ENCODE data around the gene FSCN2. TPM values are rescaled to one million over a fixed set of nuclear protein-coding genes. Genes with fewer than 3 reads are reported as not detected.

The FSCN2 gene
- total RNA-seq, 6 experiments from 2014 or later, result 0.22 TPM; not detected in 5

DNA sequence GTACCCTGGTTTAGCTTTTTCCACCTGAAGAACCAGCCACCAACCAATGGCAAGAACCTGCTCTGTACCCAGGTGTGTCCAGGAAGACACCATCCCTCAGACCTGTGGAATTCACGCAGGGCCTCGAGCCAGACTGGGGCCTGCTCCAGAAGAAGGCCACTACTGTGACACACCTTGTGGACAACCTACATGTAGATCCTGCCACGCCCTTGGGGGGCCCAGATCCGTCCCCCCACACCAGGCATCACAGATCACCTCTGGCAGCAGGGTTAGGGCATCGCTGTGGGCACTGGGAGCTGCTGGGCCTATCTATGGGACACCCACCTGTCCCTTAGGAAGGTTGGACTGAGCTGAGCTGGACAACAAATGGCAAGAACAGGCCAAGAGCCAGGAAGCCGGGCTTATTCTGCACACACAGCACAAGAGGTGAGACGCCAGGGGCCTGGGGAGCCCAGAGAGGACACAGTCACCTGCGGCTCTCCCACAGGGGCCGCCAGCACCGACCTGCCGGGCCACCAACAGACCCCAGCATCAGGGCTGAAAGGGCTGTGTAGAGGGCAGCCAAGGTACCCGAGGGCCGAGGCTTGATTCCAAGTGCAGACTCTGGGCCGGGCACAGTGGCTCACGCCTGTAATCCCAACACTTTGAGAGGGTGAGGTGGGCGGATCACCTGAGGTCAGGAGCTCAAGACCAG, 16.3 kb downstream of the FSCN2 start:
- Histone ChIP-seq H3K9me3 (no peaks in the 10 kb centered on the region), H3K27ac (no peak overlapping the region), H3K27me3 (no peaks in the 10 kb centered on the region), H3K4me3 (no peak overlapping the region), H3K36me3 (peaks cover 0 to 40% (median 8%) of the 10 kb centered on the region in 4 donors), H3K4me1 (peaks cover 0 to 8% (median 0%) of the 10 kb centered on the region in 4 donors)
- WGBS (ENCODE audit: insufficient coverage, low coverage, low lambda C conversion rate, missing lambda C conversion rate), result 92% methylated on average over 5 of the region's 16 CpGs
- intact Hi-C loops (cut with DNase I), result no loop called here
- TF ChIP-seq, protein P1, sequence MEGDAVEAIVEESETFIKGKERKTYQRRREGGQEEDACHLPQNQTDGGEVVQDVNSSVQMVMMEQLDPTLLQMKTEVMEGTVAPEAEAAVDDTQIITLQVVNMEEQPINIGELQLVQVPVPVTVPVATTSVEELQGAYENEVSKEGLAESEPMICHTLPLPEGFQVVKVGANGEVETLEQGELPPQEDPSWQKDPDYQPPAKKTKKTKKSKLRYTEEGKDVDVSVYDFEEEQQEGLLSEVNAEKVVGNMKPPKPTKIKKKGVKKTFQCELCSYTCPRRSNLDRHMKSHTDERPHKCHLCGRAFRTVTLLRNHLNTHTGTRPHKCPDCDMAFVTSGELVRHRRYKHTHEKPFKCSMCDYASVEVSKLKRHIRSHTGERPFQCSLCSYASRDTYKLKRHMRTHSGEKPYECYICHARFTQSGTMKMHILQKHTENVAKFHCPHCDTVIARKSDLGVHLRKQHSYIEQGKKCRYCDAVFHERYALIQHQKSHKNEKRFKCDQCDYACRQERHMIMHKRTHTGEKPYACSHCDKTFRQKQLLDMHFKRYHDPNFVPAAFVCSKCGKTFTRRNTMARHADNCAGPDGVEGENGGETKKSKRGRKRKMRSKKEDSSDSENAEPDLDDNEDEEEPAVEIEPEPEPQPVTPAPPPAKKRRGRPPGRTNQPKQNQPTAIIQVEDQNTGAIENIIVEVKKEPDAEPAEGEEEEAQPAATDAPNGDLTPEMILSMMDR (IDR thresholded peaks at IDR 0.05), result no peak
- TF ChIP-seq POLR2A (IDR thresholded peaks at IDR 0.05), result no peak
- ATAC-seq, result no peak
- peak in 1 of 3 donors; percentile 40 for DNase-seq

DNA sequence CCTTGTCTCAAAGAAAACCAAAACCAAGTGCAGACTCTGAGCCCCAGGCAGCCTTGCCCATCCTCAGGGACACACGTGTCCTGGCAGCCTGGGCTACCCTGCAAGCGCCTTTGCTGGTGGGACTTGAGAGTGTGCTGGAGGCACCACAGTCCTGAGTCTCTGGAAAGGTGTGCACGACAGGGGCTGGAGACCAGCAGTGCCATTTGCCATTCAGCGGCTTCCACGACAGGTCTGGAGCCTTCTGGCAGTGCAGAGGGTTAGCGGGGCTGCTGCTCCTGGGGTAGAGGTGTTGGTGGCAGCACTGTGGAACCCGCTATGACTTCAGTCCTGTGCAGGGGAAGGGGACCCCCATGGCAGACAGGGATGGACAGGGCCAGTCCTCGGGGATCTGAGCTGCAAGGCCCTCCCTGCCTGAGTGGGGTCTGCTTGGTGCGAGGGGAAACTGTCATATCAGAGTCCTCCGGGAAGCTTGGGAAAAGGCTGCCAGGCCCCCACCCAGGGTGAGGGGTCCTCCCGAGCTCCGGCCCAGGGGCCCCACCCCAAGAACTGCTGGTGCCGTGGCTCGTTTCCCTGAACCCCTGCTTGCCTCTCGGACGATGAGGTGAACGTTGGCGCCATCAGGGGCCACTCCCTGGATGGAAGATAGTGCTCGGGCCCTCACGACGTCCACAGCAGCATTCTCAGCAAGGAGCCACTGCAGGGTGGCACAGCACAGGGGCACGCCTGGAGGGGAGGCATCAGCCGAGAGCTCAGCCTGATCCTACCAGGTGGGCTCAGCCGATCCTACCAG, 17.2 kb downstream of the FSCN2 start:
- WGBS (ENCODE audit: insufficient coverage, low coverage, low lambda C conversion rate, missing lambda C conversion rate), result 72% methylated on average over 2 of the region's 24 CpGs
- peak in 1 of 3 donors; percentile 38 for DNase-seq

DNA sequence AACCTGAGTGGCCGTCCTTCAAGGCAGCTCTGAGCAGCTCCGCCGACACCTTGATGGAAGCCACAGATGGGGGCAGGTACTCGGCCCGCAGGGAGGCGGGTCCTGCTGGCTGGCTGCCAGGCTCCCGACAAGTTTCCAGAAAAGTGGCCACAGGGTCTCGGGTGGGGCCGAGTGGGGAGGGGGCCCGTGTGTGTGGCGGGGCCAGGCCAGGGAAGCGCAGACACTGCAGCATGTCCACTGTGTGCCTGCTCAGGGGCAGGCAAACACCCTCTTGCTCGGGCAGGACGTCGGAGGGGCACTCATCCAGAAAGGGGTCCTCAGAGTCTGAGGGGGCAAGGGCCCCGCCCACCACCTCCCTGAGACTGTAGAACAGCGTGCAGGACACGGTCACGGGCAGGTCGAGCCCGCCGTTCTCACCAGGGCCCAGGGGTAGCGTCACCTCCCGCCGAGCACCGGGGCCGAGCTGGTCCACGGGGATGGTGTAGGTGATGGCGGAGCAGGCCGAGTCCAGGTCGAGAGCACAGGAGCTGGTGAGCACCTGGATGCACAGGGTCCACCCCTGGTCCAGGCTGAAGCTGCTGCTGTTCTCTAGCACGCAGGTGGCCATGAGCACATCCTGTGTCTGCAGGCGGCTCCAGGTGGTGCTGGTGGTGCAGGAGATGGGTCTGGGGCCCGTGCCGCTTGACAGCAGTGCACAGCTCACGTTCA, 18.9 kb downstream of the FSCN2 start:
- no peak for DNase-seq

More for the DNA sequence above, 17.2 kb downstream of the FSCN2 start:
- ATAC-seq, result no peak
- H3K4me3 ChIP-seq, result no peak overlapping the region
- peaks cover 0 to 8% (median 0%) of the 10 kb centered on the region in 4 donors for H3K4me1 ChIP-seq
- peaks cover 0 to 36% (median 7%) of the 10 kb centered on the region in 4 donors for H3K36me3 ChIP-seq
- TF ChIP-seq POLR2A (IDR thresholded peaks at IDR 0.05), result no peak
- TF ChIP-seq, protein P1 (IDR thresholded peaks at IDR 0.05), result no peak
- no peaks in the 10 kb centered on the region for H3K27me3 ChIP-seq
- intact Hi-C loops (cut with DNase I), result no loop called here
- H3K27ac ChIP-seq, result no peak overlapping the region
- H3K9me3 ChIP-seq, result no peaks in the 10 kb centered on the region

DNA sequence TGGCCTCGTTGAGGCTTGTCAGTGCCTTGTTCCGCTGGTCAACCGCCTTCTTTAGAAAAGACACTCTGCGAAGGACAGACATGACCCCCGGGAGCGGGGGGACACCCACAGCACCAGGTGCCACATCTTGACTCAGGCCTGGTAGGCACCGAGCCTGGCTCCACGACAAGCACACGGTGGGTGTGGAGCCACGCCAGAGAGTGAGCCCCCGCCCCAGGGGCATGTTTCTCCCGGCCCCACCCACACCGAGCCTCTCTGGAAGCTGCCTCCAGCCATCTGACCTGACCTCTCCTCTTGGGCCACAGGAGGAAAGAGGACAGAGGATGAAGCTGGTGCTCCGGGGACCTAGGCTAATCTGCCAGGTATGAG, 19.4 kb downstream of the FSCN2 start:
- Histone ChIP-seq H3K27me3 (no peaks in the 10 kb centered on the region), H3K9me3 (no peaks in the 10 kb centered on the region), H3K36me3 (peaks cover 0 to 31% (median 4%) of the 10 kb centered on the region in 4 donors), H3K27ac (no peak overlapping the region), H3K4me1 (peaks cover 0 to 16% (median 3%) of the 10 kb centered on the region in 4 donors), H3K4me3 (no peak overlapping the region)
- DNase-seq (no peak), ATAC-seq (no peak)
- no peak for TF ChIP-seq POLR2A (IDR thresholded peaks at IDR 0.05)
- TF ChIP-seq, protein P1 (IDR thresholded peaks at IDR 0.05), result no peak
- 0% methylated on average over 1 of the region's 14 CpGs for WGBS (ENCODE audit: insufficient coverage, low coverage, low lambda C conversion rate, missing lambda C conversion rate)
- intact Hi-C loops (cut with DNase I), result no loop called here

More for the DNA sequence above, 18.9 kb downstream of the FSCN2 start:
- no peak overlapping the region for H3K27ac ChIP-seq
- intact Hi-C loops (cut with DNase I), result no loop called here
- no peaks in the 10 kb centered on the region for H3K9me3 ChIP-seq
- no peak overlapping the region for H3K4me3 ChIP-seq
- TF ChIP-seq POLR2A (IDR thresholded peaks at IDR 0.05), result no peak
- TF ChIP-seq, protein P1 (IDR thresholded peaks at IDR 0.05), result no peak
- no peak for ATAC-seq
- no peaks in the 10 kb centered on the region for H3K27me3 ChIP-seq
- WGBS (ENCODE audit: insufficient coverage, low coverage, low lambda C conversion rate, missing lambda C conversion rate), result 47% methylated on average over 3 of the region's 36 CpGs
- H3K36me3 ChIP-seq, result peaks cover 0 to 31% (median 4%) of the 10 kb centered on the region in 4 donors
- peaks cover 0 to 16% (median 3%) of the 10 kb centered on the region in 4 donors for H3K4me1 ChIP-seq
